Fibroblast of peridontal ligament (primary cell): Measurements from ENCODE around the gene CD72.
"Not testable (repeated sequence)": the region's sequence is repeated elsewhere in the genome, so short reads cannot be mapped to it uniquely, and the experiment has no call there.

Experiments used
- DNase-seq: peaks from one replicate; pipeline ENCODE4 v3.0.0-alpha.2; 2010; ENCODE audit errors: extremely low read depth

Gene CD72

DNA sequence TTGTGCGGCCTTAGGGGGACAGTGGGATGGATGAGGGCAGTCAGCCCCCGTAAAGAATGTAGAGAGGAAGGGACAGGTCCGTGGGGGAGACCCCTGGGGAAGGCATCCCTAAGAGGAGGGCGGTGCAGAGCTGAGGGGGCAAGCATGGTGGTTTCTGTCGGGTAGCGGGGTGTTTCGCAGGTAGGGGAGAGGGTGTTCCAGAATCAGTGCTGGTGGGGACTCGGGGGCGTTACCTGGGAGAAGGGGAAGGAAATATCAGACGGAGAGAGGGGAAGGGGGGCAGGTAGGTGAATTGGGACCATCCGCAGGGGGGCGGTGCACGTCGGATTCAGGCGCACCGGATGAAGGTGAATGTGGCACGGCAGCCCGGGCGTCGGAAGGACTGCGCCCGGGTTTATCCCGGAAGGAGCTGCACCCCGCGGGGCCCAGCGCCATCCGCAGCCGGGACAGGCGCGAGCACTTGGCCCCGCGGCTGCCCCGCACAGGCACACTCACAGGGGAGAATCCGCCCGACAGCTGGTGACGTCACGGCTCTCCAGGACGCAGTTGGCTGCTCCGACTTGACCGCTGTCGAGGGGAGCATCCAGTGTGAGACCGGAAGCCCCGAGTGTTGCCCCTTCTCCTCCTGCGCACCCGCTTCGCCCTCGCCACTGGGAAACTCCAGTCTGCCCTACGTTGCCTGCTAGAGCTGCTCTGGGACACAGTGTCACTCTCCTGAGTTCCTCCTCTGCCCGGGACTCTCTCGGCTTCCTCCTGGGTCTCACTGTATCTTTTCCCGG lies 1.3 kb downstream of the CD72 start:
- peak; percentile 42 for DNase-seq

DNA sequence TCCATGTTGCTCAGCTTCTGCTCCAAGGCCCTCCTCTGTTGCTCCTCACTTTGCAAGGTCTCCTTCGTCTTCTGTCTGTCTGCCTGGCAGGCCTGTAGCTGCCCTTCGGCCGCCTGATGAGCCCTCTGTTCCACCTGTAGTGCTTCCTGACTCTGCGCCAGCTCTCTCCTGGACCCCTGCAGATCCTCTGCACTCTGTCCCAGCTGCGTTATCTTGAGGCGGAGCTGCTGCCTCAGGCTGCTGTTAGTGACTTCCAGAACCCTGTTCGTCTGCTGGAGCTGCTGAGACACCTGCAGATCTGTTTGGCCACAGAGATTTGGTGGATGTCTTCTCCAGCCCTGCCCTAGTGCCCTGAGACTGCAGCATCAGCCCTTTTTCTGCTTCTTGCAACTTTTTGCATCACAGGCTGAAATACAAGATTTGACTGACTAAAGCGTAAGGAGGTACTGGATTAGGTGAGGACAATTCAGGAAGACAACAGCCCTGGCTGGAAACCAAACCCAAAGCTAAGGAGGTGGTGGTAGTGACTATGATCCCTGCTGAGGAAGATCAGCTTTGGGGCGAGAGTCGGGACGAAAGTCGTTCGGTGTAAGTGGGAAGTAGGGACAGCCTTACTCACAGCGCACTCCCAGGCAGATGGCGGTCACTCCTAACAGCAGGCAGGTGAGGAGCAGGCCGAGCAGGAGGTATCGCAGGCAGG lies 2.1 kb downstream of the CD72 start:
- DNase-seq: no peak

DNA sequence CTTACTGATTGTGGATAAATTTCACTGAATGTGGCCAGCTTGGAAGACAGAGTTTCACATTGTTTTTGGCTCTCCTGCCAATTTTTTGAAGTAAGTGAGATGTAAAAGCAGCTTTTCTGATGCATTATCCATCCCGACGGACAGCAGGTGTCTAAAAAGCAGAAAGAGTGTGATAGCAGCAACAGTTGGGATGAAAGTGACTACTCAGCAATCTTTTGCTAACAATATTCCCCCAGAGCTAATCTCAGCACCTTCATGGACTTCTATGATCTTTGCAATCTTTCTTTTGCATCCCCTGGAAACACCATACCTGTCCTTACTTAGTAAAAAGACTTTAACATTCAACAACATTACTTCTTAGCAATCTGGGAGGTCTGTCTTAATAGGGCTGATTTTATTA lies 5.4 kb downstream of the CD72 start:
- DNase-seq: no peak

DNA sequence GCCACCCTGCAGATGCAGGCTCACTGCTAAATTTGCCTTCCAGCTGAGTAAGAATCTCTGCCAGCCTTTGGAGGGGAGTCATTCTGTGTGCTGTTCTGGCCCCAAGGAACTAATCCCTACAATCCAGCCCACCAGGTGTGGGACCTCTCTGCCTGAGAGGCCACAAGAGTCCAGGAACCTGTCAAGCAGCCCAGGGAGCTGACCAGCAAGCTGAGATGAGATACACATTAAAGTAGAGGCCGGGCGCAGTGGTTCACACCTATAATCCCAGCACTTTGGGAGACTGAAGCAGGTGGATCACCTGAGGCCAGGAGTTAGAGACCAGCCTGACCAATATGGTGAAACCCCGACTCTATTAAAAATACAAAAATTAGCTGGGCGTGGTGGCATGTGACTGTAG lies 6.1 kb downstream of the CD72 start:
- not testable (repeated sequence) for DNase-seq

DNA sequence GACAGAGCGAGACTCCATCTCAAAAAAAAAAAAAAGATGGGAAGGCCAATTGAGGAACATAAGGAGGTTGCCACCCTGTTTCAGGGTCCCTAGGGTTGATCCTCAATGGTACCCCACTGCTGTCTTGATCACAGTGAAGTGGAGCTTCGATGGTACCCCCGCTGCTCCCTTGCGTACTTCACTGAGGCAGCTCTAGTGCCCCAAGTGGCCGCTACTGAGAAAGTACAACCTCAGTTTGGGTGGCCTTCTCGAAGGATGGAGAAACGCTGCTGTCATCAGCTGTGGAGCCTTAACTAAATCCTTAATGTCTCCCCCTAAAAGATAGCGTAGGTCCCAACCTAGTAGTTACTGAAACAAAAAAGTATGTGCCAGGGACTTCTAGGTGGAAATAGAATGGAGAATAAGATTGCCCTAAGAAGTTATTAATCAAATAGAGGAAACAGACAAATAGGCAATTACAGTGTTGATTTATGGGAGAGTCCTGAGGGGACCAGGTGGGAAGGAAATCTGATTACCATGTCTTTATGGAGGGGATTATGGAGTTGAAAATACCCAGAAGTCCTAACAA lies 6.9 kb downstream of the CD72 start:
- peak; percentile 39 for DNase-seq

DNA sequence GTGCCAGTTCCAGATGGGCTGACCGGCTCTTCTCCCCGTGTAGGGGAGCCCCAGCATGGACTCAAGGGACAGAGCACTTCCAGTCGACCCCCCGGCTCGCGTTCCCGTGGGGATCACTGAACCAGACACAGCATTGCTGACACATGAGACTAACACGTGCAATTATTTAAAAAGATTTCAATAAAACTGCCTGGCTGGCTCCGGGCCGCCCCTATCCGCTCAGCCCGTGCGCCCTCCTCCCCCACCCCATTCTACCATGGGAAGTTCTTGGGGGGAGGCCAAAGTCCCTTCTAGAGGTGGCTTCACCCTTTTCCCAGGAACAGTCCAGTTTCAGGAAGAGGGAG lies 8.4 kb downstream of the CD72 start:
- DNase-seq: no peak

DNA sequence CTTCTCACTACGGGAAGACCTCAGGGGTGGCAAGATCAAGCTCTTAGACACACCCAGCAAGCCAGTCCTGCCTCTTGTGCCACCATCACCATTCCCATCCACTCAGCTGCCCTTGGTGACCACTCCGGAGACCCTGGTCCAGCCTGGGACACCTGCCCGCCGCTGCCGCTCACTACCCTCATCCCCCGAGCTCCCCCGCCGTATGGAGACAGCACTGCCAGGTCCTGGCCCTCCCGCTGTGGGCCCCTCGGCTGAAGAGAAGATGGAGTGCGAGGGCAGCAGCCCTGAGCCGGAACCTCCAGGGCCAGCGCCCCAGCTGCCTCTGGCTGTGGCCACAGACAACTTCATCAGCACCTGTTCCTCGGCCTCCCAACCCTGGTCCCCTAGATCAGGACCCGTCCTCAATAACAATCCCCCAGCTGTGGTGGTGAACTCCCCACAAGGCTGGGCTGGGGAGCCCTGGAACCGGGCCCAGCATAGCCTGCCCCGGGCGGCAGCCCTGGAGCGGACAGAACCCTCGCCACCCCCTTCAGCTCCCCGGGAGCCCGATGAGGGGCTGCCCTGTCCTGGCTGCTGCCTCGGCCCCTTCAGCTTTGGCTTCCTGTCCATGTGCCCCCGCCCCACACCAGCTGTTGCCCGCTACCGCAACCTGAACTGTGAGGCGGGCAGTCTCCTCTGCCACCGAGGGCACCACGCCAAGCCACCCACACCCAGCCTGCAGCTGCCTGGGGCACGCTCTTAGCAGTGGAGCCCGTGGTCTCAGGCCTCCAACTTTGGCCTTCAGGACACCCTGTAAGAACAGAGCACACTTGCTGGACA lies 9.0 kb downstream of the CD72 start:
- no peak for DNase-seq

DNA sequence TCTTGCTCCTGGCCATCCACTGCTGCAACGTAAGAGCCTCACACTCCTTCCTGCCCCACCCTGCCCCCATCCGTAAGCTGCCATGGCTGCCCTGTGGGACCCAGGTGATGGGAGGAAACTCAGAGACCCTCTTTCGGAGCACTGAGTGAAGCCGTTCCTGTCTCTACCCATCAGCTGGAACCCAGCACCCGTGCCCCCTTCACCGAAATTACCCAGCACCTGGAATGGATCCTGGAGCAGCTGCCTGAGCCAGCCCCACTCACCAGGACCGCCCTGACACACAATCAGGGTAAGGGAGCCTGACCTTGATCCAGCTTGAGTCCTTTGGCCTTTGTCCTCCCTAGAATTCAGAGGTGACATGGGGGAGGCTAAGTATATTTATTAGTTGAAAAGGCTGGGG lies 10.0 kb downstream of the CD72 start:
- DNase-seq: no peak

DNA sequence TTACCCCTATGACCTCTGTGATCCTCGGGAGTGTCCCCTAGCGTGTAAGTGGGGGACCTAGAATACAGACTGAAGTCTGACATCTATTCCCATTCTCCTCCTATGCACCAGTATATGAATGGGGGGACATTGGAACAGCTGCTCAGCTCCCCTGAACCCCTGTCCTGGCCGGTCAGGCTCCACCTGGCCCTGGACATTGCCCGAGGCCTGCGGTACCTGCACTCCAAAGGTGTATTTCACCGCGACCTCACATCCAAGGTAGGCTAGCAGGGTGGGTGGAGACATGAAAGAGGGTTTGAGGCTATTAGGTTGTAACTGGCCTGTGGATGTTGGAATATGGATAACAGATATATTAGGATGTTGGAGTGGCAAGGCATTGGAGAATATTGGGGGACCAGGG lies 11.5 kb downstream of the CD72 start:
- DNase-seq: no peak

DNA sequence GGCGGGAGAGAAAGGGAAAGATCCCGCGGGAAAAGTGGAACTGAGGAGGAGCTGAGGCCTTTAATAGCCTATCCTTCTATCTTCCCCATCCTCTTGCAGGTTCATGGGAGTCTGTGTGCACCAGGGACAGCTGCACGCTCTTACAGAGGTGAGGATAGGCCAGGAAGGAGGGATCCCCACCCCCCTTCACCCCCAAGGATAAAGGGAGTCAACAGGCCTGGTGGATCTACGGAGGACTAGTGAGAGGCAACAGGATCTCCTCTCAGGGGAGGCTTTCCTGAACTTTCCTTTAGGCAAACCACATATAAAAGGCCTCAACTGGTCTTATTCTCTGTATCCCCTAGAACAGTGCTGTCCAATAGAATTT lies 12.1 kb downstream of the CD72 start:
- no peak for DNase-seq

DNA sequence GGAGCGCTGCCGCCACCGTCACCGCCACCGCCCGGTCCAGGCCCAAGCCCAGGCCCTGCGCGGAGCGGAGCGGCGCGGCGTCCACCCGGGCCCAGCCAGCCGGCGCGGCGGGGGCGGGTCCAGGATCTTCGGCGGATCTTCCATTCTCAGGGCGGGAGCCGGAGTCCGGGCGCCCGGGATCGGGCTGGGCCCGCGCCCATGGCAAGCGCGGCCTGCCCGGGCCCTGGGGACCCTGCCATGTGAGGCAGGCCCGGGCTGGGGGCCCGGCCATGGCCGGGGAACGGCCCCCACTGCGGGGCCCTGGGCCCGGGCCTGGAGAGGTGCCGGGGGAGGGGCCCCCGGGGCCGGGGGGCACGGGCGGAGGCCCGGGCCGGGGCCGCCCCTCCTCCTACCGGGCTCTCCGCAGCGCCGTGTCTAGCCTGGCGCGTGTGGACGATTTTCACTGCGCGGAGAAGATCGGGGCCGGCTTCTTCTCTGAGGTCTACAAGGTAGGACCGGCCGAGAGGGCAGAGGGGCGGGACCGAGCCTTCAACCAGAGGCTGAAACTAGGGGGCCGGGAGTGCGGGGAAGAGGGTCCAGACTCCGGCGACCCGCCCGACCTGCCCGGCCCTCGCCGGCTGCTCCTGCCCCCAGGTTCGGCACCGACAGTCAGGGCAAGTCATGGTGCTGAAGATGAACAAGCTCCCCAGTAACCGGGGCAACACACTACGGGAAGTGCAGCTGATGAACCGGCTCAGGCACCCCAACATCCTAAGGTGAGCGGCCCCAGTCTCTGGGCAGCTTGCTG lies 12.7 kb downstream of the CD72 start:
- DNase-seq: no peak

DNA sequence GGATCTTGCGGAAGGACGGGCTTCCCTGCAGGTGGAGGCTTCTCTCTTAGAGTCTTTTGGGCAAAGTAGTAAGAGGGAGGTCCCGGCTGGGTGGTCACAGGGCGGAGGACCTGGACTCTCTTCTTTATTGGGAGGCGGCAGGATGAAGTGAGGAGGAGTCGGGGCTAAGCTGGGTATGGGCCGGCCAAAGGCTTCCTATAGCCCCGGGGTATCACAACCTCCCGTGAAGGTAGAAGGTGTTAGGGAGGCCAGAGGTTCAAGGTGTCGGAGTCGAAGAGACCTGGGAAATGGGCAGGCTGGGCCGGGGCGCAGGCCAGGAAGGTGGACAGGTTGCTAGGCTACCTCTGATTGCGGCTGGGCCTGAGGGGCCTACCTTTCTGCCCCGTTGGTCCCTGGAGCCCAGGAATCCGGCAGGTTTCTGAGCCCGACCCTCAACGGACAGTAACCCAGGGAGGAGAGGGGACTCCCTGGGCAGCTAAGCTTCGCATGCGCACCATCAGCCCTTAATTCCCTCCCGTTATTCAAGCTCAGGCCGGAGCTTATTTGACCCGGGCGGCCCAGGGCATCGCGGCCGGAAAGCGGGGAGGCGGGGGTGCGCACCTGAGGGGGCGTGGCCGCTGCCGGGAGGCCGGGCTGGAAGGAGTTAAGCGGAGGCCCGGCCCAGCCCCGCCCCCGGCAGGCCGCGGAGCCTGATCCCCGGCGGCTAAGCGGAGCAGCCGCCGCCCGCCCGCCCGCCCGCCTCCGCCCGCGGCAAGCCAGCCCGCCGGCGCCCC lies 13.4 kb downstream of the CD72 start, which contains the start of gene TESK1:
Gene TESK1 (plus strand): TSS at position 685 of the 773 bp plus-strand sequence. CDS start 358 bp downstream, outside the sequence.
- peak; percentile 20 for DNase-seq

DNA sequence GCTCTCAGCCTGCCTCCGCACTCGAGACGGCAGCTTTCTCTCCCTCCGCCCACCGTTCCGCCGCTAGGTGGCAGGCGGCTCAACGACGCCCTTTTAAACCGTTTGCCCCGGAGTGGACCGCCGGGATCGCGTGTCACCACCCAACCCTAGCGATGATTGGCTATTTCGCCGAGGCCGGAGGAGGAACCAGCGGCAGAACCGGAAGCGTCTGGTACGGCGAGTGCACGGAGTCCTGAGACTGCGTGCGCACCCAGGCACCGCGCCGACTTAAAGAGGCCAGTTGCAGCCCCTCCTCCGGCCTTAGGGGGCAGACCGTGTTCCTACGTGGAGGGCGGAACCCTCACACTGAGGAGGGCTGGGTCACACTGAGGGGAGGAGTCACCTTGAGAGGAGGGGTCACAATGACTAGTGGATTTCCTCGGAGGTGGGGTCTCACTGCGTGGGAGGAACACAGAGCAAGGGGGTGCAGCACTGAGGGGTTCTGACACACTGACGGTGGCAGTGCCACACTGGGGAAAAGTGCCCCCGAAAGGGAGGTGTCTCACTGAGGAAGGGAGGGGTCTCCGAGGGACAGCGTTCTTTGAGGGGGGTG lies 14.1 kb downstream of the CD72 start:
- DNase-seq: peak; percentile 99

DNA sequence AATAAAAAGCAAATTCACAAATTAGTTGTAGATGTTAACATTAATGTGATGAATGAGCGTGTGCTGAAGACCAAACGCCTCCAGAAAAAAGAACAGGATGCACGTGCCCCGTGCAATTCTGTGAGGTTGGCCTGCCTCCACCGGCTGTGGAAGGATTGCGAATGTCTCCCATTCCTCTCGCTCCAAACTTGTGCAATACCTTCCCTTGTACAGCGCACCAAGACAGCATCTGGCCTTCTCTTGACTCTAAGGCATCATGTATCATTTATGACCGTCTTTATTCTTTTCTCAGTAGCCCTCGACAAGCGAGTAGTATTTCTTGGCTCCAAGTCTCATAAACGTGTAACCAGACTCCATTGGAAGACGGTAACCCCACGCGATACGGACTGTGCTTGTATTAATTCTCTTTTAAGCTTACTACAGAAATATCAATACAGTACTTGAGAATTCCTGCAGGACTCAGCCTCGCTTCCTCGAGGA lies 14.7 kb downstream of the CD72 start:
- DNase-seq: peak; percentile 90

DNA sequence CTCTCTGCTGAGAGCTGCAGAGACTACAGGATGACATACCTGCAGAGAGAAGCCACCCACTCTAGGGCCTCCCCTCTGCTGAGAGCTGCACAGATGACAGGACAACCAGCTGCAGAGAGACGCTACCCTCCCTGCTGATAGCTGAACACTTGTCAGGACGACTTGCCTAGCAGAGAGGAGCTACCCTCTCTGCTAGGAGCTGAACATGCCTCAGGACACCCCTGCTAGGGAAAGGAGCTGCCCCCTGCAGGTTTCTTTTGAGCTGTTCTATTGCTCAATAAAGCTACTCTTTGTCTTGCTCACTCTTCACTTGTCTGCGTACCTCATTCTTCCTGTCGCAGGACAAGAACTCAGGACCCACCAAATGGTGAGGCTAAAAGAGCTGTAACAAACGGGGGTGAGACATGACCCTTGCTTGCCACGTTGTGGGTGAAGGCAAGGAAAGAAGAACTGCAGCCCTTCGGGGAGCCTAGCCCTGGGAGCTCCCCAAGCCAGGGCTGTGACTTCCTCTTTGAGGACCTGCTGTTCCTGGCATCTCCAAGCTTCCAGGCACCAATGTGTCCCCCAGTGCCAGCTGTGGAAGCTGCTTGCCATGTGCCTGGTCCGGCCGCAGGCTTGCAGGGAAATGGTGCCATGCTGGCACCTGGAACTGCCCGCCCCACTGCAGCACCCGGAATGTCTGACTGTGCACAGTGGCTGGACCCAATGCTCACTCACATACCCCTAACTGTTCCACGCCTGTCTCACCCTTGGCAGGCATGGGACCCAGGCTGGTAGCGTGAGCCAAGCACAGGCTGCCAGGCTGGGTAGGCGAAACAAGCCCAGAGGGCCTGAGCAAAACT lies 18.2 kb downstream of the CD72 start:
- no peak for DNase-seq

DNA sequence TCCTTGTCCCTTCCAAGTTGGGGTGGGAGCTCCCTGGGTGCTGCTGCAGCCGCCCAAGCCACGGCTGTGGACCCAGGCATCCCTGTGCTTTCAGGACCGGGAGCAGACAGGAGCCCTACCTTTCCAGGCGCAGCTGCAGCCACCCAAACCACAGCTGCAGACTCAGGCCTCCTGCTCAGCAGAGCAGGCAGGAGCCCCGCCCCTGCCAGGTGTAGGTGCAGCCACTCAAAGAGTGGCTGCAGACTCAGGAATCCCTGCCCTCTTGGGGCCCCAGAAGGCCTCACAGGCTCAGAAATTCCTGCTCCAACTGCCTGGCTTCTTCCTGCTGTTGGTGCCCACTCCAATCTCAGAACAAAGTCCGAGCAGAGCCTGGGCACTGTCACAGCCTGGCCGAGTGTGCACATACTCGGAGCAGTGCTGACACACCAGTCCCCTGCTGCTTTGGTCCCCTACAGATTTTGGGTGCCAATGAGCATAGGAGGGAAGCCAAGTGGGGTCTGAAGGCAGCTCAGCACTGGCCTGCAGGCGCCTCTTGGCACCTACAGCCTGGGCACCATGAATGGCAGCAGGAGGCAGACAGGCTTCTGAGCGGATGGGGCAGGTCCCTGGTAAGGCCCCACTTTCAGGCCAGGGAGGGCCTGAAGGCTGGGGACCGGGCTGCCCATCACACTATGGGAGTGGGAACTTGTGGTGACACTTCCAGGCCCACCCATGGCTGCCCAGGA lies 19.2 kb downstream of the CD72 start:
- DNase-seq: no peak

DNA sequence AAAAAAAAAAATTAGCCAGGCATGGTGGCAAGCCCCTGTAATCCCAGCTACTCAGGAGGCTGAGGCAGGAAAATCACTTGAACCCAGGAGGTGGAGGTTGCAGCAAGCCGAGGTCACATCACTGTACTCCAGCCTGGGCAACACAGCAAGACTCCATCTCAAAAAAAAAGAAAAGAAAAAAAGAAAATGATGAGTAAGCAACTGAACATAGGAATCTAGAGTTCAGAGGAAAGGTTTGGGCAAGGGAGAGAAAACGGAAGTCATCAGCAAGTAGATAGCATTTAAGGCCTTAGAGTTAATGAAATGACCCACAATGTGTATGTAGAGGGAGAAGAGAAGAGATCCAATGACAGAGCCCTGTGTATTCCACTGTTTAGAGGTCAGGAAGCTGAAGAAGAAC lies 21.3 kb downstream of the CD72 start:
- DNase-seq: not testable (repeated sequence)

DNA sequence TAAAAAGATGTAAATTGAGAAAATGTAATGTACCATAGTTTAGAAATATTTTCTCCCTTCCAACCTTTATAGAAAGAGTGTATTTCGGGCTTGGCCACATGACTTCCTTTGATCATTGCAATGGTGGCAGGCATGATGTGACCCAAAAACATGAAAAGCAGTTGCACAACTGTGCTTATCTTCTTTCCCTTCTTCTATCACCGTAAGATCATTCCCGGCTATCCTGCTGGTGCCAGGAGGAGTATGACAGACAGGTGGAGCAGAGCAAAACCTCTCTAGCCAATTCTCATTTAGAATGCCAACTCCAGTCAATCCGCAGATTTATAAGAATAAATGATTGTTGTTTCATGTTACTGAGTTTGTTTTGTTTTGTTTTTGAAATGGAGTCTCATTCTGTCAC lies 23.7 kb downstream of the CD72 start:
- no peak for DNase-seq

DNA sequence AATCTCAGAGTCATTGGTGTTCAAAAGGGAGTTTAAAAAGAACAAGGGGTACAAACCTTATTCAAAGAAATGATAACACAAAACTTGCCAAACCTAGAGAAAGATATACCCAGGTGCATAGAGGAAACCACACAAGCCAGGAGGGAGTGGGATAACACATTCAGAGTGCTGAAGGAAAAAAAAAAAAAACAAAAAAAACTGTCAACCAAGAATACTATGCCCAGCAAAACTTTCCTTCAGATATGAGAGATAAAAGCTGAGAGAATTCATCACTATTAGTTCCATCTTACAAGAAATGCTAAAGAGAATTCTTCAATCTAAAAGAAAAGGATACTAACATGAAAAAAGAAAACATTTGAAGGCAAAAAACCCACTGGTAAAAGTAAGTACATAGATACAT lies 24.6 kb downstream of the CD72 start:
- no peak for DNase-seq
